Osteocyte (in vitro differentiated cells): Measurements from ENCODE around the gene OR6M1. TPM values are rescaled to one million over a fixed set of nuclear protein-coding genes. Genes with fewer than 3 reads are reported as not detected.

Source experiments
- DNase-seq: peaks from one replicate; pipeline ENCODE4 v3.0.0; 2021; ENCODE audit warnings: mixed read lengths; ENCODE audit not compliant: unreplicated experiment; ENCODE audit errors: extremely low spot score
- H3K27ac Mint-ChIP-seq: one replicate; pipeline ENCODE4 v1.8.0; 2021; ENCODE audit warnings: mild to moderate bottlenecking, mixed read lengths; ENCODE audit not compliant: unreplicated experiment
- H3K27me3 Mint-ChIP-seq: one replicate; pipeline ENCODE4 v1.8.0; 2021; ENCODE audit warnings: mixed read lengths; ENCODE audit not compliant: unreplicated experiment
- H3K36me3 Mint-ChIP-seq: one replicate; pipeline ENCODE4 v1.8.0; 2021; ENCODE audit warnings: mixed read lengths; ENCODE audit not compliant: unreplicated experiment
- H3K4me1 Mint-ChIP-seq: one replicate; pipeline ENCODE4 v1.8.0; 2021; ENCODE audit warnings: mixed read lengths; ENCODE audit not compliant: unreplicated experiment
- H3K4me3 Mint-ChIP-seq: one replicate; pipeline ENCODE4 v1.8.0; 2021; ENCODE audit warnings: mild to moderate bottlenecking, moderate library complexity, mixed read lengths; ENCODE audit not compliant: unreplicated experiment
- H3K9me3 Mint-ChIP-seq: one replicate; pipeline ENCODE4 v1.8.0; 2021; ENCODE audit warnings: mixed read lengths; ENCODE audit not compliant: unreplicated experiment
- CTCF ChIP-seq: fragments of 200-600 bp; sonication (generic); IDR thresholded peaks from 2 replicates; pipeline ENCODE4 v1.5.0; 2021; ENCODE audit warnings: antibody characterized with exemption, mild to moderate bottlenecking, moderate library complexity
- total RNA-seq: library from RNA; stranded (reverse); gene quantifications from 2 replicates; pipeline ENCODE4 v1.2.1, GENCODE V29; 2021

OR6M1 gene
- total RNA-seq, 1 donor from 2014 or later: not detected

DNA sequence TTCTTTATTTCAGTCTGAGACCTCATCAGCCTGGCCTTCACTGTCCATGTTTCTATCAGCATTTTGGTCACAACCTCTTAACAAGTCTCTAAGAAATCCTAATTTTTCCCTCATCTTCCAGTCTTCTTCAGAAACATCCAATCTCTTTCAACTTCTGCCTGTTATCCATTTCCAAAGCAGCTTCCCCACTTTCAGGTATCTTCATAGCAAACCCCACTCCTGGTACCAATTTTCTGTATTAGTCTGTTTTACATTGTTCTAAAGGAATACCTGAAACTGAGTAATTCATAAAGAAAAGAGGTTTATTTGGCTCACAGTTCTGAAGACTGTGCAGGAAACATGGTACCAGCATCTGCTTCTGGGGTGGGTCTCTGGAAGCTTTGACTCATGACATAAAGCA lies 43.7 kb downstream of the OR6M1 start:
- H3K27ac Mint-ChIP-seq: no peak overlapping the region
- no peaks in the 10 kb centered on the region for H3K4me1 Mint-ChIP-seq
- H3K4me3 Mint-ChIP-seq: no peak overlapping the region
- H3K36me3 Mint-ChIP-seq: no peaks in the 10 kb centered on the region
- H3K9me3 Mint-ChIP-seq: peaks cover 11% of the 10 kb centered on the region
- H3K27me3 Mint-ChIP-seq: peaks cover 8% of the 10 kb centered on the region
- TF ChIP-seq CTCF: no peak
- DNase-seq: no peak

- H3K27me3 Mint-ChIP-seq: peaks cover 16% of the 10 kb centered on the region
- no peak for TF ChIP-seq CTCF
- no peak for DNase-seq
- H3K9me3 Mint-ChIP-seq: peaks cover 11% of the 10 kb centered on the region
- H3K27ac Mint-ChIP-seq: no peak overlapping the region
- no peaks in the 10 kb centered on the region for H3K36me3 Mint-ChIP-seq
- no peaks in the 10 kb centered on the region for H3K4me1 Mint-ChIP-seq
- H3K4me3 Mint-ChIP-seq: no peak overlapping the region
These were observed 45.3 kb downstream of the OR6M1 start for GRCh38 chr11:123760894-123761293.

DNA sequence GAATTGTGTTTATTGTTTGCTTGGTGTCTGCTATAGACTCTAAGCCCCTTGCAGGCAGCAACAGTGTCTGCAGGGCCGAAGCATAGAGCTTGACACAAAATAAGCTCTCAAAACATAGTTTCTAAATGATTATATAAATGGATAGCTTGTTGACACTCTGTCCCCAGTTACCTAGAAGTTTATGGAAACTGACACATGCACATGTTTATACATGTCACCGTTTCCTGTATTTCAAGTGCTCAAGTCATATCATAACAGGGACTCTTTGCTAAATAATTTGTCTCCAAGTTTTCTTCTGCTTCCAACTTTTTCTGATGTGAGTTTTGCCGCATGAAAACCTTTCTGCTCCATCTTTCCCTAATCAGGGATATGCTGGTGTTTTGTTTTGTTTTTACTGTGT lies 48.2 kb downstream of the OR6M1 start:
- Mint-ChIP-seq H3K36me3 (no peaks in the 10 kb centered on the region), H3K27me3 (peaks cover 20% of the 10 kb centered on the region), H3K4me1 (no peaks in the 10 kb centered on the region)

GRCh38 chr11:123755813-123756212 lies 50.3 kb downstream of the OR6M1 start:
- Mint-ChIP-seq H3K27ac (no peak overlapping the region), H3K4me3 (no peak overlapping the region), H3K9me3 (no peaks in the 10 kb centered on the region), H3K27me3 (peaks cover 37% of the 10 kb centered on the region), H3K4me1 (no peaks in the 10 kb centered on the region), H3K36me3 (no peaks in the 10 kb centered on the region)
- no peak for TF ChIP-seq CTCF
- no peak for DNase-seq

More for the DNA sequence above, 48.2 kb downstream of the OR6M1 start:
- TF ChIP-seq CTCF: no peak
- Mint-ChIP-seq H3K27ac (no peak overlapping the region), H3K9me3 (peaks cover 8% of the 10 kb centered on the region), H3K4me3 (no peak overlapping the region)
- DNase-seq: no peak

Other genes with a start within 250 kb of the OR6M1 start
- not detected in 2 replicates for gene SCN3B, start 151.7 kb downstream of the OR6M1 start, total RNA-seq
- gene ZNF202, start 64.7 kb downstream of the OR6M1 start, total RNA-seq: 9.5 and 11.2 TPM in 2 replicates
- gene OR6X1, start 51.8 kb downstream of the OR6M1 start, total RNA-seq: not detected in 2 replicates
- not detected in 2 replicates for gene TMEM225, start 79.3 kb upstream of the OR6M1 start, total RNA-seq
- gene OR8D4, start 95.8 kb upstream of the OR6M1 start, total RNA-seq: not detected in 2 replicates
- gene OR4D5, start 133.3 kb upstream of the OR6M1 start, total RNA-seq: not detected in 2 replicates
- gene OR6T1, start 137.5 kb upstream of the OR6M1 start, total RNA-seq: not detected in 2 replicates
- not detected in 2 replicates for gene OR10S1, start 171.4 kb upstream of the OR6M1 start, total RNA-seq
- gene OR10G6, start 188.8 kb upstream of the OR6M1 start, total RNA-seq: not detected in 2 replicates
- gene OR10G4, start 206.6 kb upstream of the OR6M1 start, total RNA-seq: not detected in 2 replicates
- gene OR10G9, start 216.7 kb upstream of the OR6M1 start, total RNA-seq: not detected in 2 replicates
- not detected in 2 replicates for gene OR10G8, start 220.4 kb upstream of the OR6M1 start, total RNA-seq
- gene OR10G7, start 235.0 kb upstream of the OR6M1 start, total RNA-seq: not detected in 2 replicates